HepG2 (cell line): Measurements from ENCODE around the gene STX12. TPM values are rescaled to one million over a fixed set of nuclear protein-coding genes. Genes with fewer than 3 reads are reported as not detected.

ENCODE experiments used
- EHMT2 ChIP-seq: fragments of 200-600 bp; sonication (generic); IDR thresholded peaks from 2 replicates; pipeline ENCODE4 v1.7.0; 2017; ENCODE audit warnings: antibody characterized with exemption, low read depth, low read length, borderline replicate concordance
- MTF1 ChIP-seq: sonication (generic); formaldehyde crosslinking; IDR thresholded peaks from 2 replicates; pipeline ENCODE4 v1.5.0; 2020; ENCODE audit warnings: missing genetic modification reagents
- NCOA5 ChIP-seq: sonication (generic); formaldehyde crosslinking; IDR thresholded peaks from 2 replicates; pipeline ENCODE4 v1.4.0; 2020; ENCODE audit warnings: missing genetic modification reagents
- PHF5A ChIP-seq: IDR thresholded peaks from one replicate; pipeline ENCODE4 v1.6.1; 2018; ENCODE audit warnings: low read depth, missing genetic modification reagents; ENCODE audit not compliant: unreplicated experiment
- RBM39 ChIP-seq: fragments of 200-400 bp; formaldehyde crosslinking; IDR thresholded peaks from one replicate; pipeline ENCODE4 v1.6.1; 2018; ENCODE audit warnings: antibody characterized with exemption, mild to moderate bottlenecking, low read depth, low read length; ENCODE audit not compliant: poor library complexity, severe bottlenecking
- SKI ChIP-seq: fragments of 450-650 bp; IDR thresholded peaks from one replicate; pipeline ENCODE4 v1.6.1; 2018; ENCODE audit warnings: mild to moderate bottlenecking; ENCODE audit not compliant: partially characterized antibody
- TEAD3 ChIP-seq: optimal IDR thresholded peaks from 2 replicates; pipeline ENCODE3; 2016; ENCODE audit warnings: borderline replicate concordance
- ZKSCAN8 ChIP-seq: IDR thresholded peaks from 2 replicates; pipeline ENCODE4 v1.6.1; 2016; ENCODE audit warnings: borderline replicate concordance, missing genetic modification reagents, missing compliant biosample characterization
- ZMAT3 ChIP-seq: sonication (generic); formaldehyde crosslinking; conservative IDR thresholded peaks from 2 replicates; pipeline ENCODE4 v1.7.0; 2021; ENCODE audit warnings: missing genetic modification reagents
- polyA plus RNA-seq, 8 experiments: library from polyadenylated mRNA; depleted of rRNA in 3 of 8; stranded (reverse) in 7 of 8; unstranded in 1 of 8; fragments of >200 nt; fragmentation: Illumina TruSeq in 4 of 8; extraction: Trizol in 4 of 8; gene quantifications; 2 replicates each; pipeline versions ENCODE4 v1.2.1 to v1.2.3, GENCODE V29; 2011 to 2016; ENCODE audit warnings: low read depth in 4 of 8, missing spikeins in 1 of 8, mixed read lengths in 1 of 8; ENCODE audit not compliant: insufficient read depth in 1 of 8
- total RNA-seq, 5 experiments: library from RNA; depleted of rRNA; stranded (reverse); fragments of >200 nt; fragmentation: Illumina TruSeq; extraction: Trizol; gene quantifications; 2 replicates each; pipeline ENCODE4 v1.2.3, GENCODE V29; 2016; ENCODE audit warnings: low read depth in 1 of 5
- TF ChIP-seq, protein P1 (sequence below): sonication (generic); formaldehyde crosslinking; IDR thresholded peaks from 2 replicates; pipeline ENCODE4 v1.9.0; 2022; ENCODE audit warnings: missing genetic modification reagents, mild to moderate bottlenecking, borderline replicate concordance
- TF ChIP-seq, protein P2 (sequence below): sonication (generic); formaldehyde crosslinking; IDR thresholded peaks from 2 replicates; pipeline ENCODE4 v1.8.1; 2022; ENCODE audit warnings: low read depth, mild to moderate bottlenecking, missing genetic modification reagents
- TF ChIP-seq, protein P3 (sequence below): sonication (generic); formaldehyde crosslinking; IDR thresholded peaks from 2 replicates; pipeline ENCODE4 v1.9.0; 2022; ENCODE audit warnings: low read depth, missing genetic modification reagents
- TF ChIP-seq, protein P4 (sequence below): sonication (generic); formaldehyde crosslinking; IDR thresholded peaks from 2 replicates; pipeline ENCODE4 v1.5.0; 2020; ENCODE audit warnings: mild to moderate bottlenecking, missing genetic modification reagents, borderline replicate concordance

STX12 gene
- total and polyA plus RNA-seq, 2 of the 13 experiments (the other 11 are each of a cell fraction or from before 2014, with no cell fraction given): 9.0 to 19.7 TPM

DNA sequence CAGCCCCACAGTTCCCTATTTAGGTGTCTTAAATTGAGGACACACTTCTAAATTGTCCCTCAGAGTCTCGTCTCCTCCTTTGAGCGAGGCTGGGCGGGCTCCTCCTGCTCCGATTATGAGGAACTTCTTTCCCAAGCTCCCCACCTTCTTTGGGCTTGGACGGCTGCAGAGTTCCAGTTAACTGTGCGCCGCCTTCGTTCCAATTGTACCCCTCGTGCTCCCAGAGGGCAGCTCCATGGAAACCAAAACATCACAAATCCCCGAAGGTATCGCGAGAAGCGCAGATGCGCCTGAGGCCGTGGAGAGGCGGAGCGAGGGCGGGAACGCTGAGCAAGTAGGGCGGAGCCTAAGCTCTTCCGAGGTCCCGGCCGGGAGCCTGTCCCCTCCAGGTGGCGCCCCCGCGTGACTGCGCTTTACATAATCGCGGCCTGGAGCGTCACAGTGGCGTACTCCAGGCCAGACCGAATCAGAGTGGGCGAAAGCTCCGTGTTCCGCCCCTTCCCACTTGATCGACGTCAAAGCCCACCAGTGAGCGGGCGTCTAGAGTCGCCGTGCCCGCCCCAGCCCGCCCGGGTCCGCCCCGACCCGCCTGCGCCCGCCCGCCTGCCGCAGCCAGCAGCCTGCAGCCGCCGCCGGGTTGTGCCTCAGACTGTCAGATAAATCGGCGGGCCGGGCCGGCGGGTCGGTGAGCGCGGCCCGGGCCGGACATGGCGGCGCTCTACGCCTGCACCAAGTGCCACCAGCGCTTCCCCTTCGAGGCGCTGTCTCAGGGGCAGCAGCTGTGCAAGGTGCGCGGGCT lies 47.4 kb upstream of the STX12 start, which contains the start of gene FAM76A (continued):
- TF ChIP-seq, protein P1, sequence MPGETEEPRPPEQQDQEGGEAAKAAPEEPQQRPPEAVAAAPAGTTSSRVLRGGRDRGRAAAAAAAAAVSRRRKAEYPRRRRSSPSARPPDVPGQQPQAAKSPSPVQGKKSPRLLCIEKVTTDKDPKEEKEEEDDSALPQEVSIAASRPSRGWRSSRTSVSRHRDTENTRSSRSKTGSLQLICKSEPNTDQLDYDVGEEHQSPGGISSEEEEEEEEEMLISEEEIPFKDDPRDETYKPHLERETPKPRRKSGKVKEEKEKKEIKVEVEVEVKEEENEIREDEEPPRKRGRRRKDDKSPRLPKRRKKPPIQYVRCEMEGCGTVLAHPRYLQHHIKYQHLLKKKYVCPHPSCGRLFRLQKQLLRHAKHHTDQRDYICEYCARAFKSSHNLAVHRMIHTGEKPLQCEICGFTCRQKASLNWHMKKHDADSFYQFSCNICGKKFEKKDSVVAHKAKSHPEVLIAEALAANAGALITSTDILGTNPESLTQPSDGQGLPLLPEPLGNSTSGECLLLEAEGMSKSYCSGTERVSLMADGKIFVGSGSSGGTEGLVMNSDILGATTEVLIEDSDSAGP (CRISPR knock-in tag): peak; percentile 73; the same call in 1 of the 2 replicates
- TF ChIP-seq EHMT2: peak; percentile 49; the same call in 1 of the 2 replicates
- TF ChIP-seq, protein P2, sequence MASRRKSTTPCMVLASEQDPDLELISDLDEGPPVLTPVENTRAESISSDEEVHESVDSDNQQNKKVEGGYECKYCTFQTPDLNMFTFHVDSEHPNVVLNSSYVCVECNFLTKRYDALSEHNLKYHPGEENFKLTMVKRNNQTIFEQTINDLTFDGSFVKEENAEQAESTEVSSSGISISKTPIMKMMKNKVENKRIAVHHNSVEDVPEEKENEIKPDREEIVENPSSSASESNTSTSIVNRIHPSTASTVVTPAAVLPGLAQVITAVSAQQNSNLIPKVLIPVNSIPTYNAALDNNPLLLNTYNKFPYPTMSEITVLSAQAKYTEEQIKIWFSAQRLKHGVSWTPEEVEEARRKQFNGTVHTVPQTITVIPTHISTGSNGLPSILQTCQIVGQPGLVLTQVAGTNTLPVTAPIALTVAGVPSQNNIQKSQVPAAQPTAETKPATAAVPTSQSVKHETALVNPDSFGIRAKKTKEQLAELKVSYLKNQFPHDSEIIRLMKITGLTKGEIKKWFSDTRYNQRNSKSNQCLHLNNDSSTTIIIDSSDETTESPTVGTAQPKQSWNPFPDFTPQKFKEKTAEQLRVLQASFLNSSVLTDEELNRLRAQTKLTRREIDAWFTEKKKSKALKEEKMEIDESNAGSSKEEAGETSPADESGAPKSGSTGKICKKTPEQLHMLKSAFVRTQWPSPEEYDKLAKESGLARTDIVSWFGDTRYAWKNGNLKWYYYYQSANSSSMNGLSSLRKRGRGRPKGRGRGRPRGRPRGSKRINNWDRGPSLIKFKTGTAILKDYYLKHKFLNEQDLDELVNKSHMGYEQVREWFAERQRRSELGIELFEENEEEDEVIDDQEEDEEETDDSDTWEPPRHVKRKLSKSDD: peak; percentile 40; the same call in 1 of the 2 replicates
- TF ChIP-seq PHF5A (CRISPR knock-in tag): peak; percentile 79
- TF ChIP-seq RBM39: no peak
- peak; percentile 81 for TF ChIP-seq SKI
- TF ChIP-seq ZKSCAN8 (CRISPR knock-in tag): no peak
- TF ChIP-seq MTF1: no peak
- 0 out of 2 replicates have a peak, but pooled peaks have one; percentile 24 for TF ChIP-seq ZMAT3 (CRISPR knock-in tag)
- TF ChIP-seq, protein P3, sequence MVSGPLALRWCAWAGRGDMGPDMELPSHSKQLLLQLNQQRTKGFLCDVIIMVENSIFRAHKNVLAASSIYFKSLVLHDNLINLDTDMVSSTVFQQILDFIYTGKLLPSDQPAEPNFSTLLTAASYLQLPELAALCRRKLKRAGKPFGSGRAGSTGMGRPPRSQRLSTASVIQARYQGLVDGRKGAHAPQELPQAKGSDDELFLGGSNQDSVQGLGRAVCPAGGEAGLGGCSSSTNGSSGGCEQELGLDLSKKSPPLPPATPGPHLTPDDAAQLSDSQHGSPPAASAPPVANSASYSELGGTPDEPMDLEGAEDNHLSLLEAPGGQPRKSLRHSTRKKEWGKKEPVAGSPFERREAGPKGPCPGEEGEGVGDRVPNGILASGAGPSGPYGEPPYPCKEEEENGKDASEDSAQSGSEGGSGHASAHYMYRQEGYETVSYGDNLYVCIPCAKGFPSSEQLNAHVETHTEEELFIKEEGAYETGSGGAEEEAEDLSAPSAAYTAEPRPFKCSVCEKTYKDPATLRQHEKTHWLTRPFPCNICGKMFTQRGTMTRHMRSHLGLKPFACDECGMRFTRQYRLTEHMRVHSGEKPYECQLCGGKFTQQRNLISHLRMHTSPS (CRISPR knock-in tag): no peak; the same call in 1 of the 2 replicates
- TF ChIP-seq, protein P4, sequence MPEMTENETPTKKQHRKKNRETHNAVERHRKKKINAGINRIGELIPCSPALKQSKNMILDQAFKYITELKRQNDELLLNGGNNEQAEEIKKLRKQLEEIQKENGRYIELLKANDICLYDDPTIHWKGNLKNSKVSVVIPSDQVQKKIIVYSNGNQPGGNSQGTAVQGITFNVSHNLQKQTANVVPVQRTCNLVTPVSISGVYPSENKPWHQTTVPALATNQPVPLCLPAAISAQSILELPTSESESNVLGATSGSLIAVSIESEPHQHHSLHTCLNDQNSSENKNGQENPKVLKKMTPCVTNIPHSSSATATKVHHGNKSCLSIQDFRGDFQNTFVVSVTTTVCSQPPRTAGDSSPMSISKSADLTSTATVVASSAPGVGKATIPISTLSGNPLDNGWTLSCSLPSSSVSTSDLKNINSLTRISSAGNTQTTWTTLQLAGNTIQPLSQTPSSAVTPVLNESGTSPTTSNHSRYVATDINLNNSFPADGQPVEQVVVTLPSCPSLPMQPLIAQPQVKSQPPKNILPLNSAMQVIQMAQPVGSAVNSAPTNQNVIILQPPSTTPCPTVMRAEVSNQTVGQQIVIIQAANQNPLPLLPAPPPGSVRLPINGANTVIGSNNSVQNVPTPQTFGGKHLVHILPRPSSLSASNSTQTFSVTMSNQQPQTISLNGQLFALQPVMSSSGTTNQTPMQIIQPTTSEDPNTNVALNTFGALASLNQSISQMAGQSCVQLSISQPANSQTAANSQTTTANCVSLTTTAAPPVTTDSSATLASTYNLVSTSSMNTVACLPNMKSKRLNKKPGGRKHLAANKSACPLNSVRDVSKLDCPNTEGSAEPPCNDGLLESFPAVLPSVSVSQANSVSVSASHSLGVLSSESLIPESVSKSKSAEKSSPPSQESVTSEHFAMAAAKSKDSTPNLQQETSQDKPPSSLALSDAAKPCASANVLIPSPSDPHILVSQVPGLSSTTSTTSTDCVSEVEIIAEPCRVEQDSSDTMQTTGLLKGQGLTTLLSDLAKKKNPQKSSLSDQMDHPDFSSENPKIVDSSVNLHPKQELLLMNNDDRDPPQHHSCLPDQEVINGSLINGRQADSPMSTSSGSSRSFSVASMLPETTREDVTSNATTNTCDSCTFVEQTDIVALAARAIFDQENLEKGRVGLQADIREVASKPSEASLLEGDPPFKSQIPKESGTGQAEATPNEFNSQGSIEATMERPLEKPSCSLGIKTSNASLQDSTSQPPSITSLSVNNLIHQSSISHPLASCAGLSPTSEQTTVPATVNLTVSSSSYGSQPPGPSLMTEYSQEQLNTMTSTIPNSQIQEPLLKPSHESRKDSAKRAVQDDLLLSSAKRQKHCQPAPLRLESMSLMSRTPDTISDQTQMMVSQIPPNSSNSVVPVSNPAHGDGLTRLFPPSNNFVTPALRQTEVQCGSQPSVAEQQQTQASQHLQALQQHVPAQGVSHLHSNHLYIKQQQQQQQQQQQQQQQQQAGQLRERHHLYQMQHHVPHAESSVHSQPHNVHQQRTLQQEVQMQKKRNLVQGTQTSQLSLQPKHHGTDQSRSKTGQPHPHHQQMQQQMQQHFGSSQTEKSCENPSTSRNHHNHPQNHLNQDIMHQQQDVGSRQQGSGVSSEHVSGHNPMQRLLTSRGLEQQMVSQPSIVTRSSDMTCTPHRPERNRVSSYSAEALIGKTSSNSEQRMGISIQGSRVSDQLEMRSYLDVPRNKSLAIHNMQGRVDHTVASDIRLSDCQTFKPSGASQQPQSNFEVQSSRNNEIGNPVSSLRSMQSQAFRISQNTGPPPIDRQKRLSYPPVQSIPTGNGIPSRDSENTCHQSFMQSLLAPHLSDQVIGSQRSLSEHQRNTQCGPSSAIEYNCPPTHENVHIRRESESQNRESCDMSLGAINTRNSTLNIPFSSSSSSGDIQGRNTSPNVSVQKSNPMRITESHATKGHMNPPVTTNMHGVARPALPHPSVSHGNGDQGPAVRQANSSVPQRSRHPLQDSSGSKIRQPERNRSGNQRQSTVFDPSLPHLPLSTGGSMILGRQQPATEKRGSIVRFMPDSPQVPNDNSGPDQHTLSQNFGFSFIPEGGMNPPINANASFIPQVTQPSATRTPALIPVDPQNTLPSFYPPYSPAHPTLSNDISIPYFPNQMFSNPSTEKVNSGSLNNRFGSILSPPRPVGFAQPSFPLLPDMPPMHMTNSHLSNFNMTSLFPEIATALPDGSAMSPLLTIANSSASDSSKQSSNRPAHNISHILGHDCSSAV: no peak
- TF ChIP-seq NCOA5 (CRISPR knock-in tag): no peak
- TF ChIP-seq TEAD3 (CRISPR knock-in tag): peak; percentile 63
